H1 (cell line): ENCODE results near the gene TSPAN3. TPM values are rescaled to one million over a fixed set of nuclear protein-coding genes. Genes with fewer than 3 reads are reported as not detected.

Source experiments
- CTCF ChIA-PET: fragments of 300-600 bp; sonication (Branson Sonifier 250); formaldehyde crosslinking; loops from one replicate; lab custom pipeline; 2021; ENCODE audit not compliant: partially characterized antibody; lab: Charles Lee
- POLR2A ChIA-PET: fragments of 300-600 bp; sonication (Branson Sonifier 250); formaldehyde crosslinking; loops from one replicate; lab custom pipeline; 2021; ENCODE audit warnings: inconsistent platforms; ENCODE audit not compliant: partially characterized antibody; lab: Charles Lee
- DNase-seq, 2 experiments: peaks; one replicate each; pipeline versions ENCODE4 v3.0.0 to v3.0.0-alpha.2; 2010 to 2022; ENCODE audit warnings: low spot score in 2 of 2, low read depth in 1 of 2, mixed read lengths in 1 of 2
- FAIRE-seq: peaks from 2 replicates; lab custom pipeline; 2011; peaks lifted over from hg19 to GRCh38; lab: Jason Lieb, UNC
- H2AFZ ChIP-seq: 2 replicates; pipeline ENCODE4 v1.8.1; 2012; ENCODE audit warnings: low read length, inconsistent platforms
- H2AK5ac ChIP-seq: 2 replicates; pipeline ENCODE4 v1.6.1; 2013; ENCODE audit warnings: low read depth, low read length
- H2BK120ac ChIP-seq: replicated peaks from 2 replicates; pipeline ENCODE3; 2013; ENCODE audit warnings: low read depth, low read length, inconsistent platforms
- H2BK12ac ChIP-seq: 2 replicates; pipeline ENCODE4 v1.6.1; 2013; ENCODE audit warnings: low read depth, low read length
- H2BK15ac ChIP-seq: 2 replicates; pipeline ENCODE4 v1.6.1; 2013; ENCODE audit warnings: low read length
- H2BK20ac ChIP-seq: 2 replicates; pipeline ENCODE4 v1.6.1; 2013; ENCODE audit warnings: low read length
- H2BK5ac ChIP-seq: 2 replicates; pipeline ENCODE4 v1.6.1; 2013; ENCODE audit warnings: low read depth, low read length
- H3K14ac ChIP-seq: 2 replicates; pipeline ENCODE4 v1.6.1; 2013; ENCODE audit warnings: inconsistent platforms; ENCODE audit not compliant: insufficient read length
- H3K18ac ChIP-seq: 2 replicates; pipeline ENCODE4 v1.6.1; 2013; ENCODE audit warnings: low read length; ENCODE audit errors: extremely low read depth
- H3K23ac ChIP-seq: 2 replicates; pipeline ENCODE4 v1.6.1; 2013; ENCODE audit warnings: inconsistent platforms; ENCODE audit not compliant: insufficient read length
- H3K23me2 ChIP-seq: 2 replicates; pipeline ENCODE4 v1.6.1; 2013; ENCODE audit warnings: low read depth, low read length
- H3K27ac ChIP-seq: 2 replicates; pipeline ENCODE4 v1.6.1; 2011; ENCODE audit warnings: low read depth, low read length, inconsistent platforms
- H3K27me3 ChIP-seq, 4 experiments: replicated peaks in 1 of 4; 1 replicate in 1 of 4; 2 replicates in 3 of 4; pipeline versions ENCODE4 v1.6.1 to v1.8.1; 2011 to 2013; ENCODE audit warnings: low read length in 3 of 4, mild to moderate bottlenecking in 3 of 4, inconsistent platforms in 2 of 4, mixed read lengths in 2 of 4, moderate library complexity in 1 of 4; ENCODE audit not compliant: control insufficient read depth in 3 of 4, insufficient read depth in 3 of 4; ENCODE audit errors: extremely low read depth in 1 of 4
- H3K36me3 ChIP-seq, 4 experiments: 2 replicates each; pipeline versions ENCODE4 v1.6.1 to v1.8.1; 2011 to 2013; ENCODE audit warnings: mild to moderate bottlenecking in 4 of 4, low read length in 3 of 4, moderate library complexity in 2 of 4, control low read depth in 1 of 4, inconsistent platforms in 1 of 4; ENCODE audit not compliant: insufficient read depth in 4 of 4, control insufficient read depth in 2 of 4
- H3K4ac ChIP-seq: replicated peaks from 2 replicates; pipeline ENCODE3; 2013; ENCODE audit warnings: low read length, low read depth, mixed read lengths, inconsistent platforms; ENCODE audit not compliant: insufficient read length
- H3K4me1 ChIP-seq, 4 experiments: replicated peaks in 1 of 4; 1 replicate in 1 of 4; 2 replicates in 3 of 4; pipeline versions ENCODE4 v1.6.1 to v1.8.1; 2011 to 2013; ENCODE audit warnings: low read length in 3 of 4, inconsistent platforms in 2 of 4, mixed read lengths in 1 of 4; ENCODE audit not compliant: insufficient read depth in 4 of 4, control insufficient read depth in 3 of 4
- H3K4me2 ChIP-seq, 2 experiments: 2 replicates each; pipeline versions ENCODE4 v1.6.1 to v1.8.1; 2011 to 2013; ENCODE audit warnings: low read depth in 2 of 2, low read length in 2 of 2, control low read depth in 1 of 2, inconsistent platforms in 1 of 2, mild to moderate bottlenecking in 1 of 2; ENCODE audit not compliant: insufficient read depth in 1 of 2
- H3K4me3 ChIP-seq, 4 experiments: fragments of 200-600, 300-600 bp in 1 of 4; sonication (generic), shearing (Covaris generic), sonication (Bioruptor Twin) in 1 of 4; 2 replicates each; pipeline versions ENCODE4 v1.5.1 to v1.8.1; 2011 to 2016; ENCODE audit warnings: low read length in 4 of 4, low read depth in 3 of 4, control low read depth in 2 of 4, inconsistent platforms in 2 of 4, mild to moderate bottlenecking in 2 of 4, mixed read lengths in 1 of 4, moderate library complexity in 1 of 4; ENCODE audit not compliant: insufficient read depth in 2 of 4; ENCODE audit errors: extremely low read depth in 1 of 4
- H3K56ac ChIP-seq: replicated peaks from 2 replicates; pipeline ENCODE3; 2013; ENCODE audit warnings: low read depth, mild to moderate bottlenecking, mixed read lengths, low read length, inconsistent platforms; ENCODE audit not compliant: insufficient read length
- H3K79me1 ChIP-seq: 2 replicates; pipeline ENCODE4 v1.6.1; 2013; ENCODE audit warnings: low read depth, low read length, control low read depth
- H3K79me2 ChIP-seq, 2 experiments: 2 replicates each; pipeline versions ENCODE4 v1.6.1 to v1.8.1; 2012 to 2013; ENCODE audit warnings: low read length in 2 of 2, mild to moderate bottlenecking in 2 of 2, inconsistent platforms in 1 of 2; ENCODE audit not compliant: insufficient read depth in 2 of 2, control insufficient read depth in 1 of 2
- H3K9ac ChIP-seq, 4 experiments: replicated peaks in 1 of 4; 1 replicate in 1 of 4; 2 replicates in 3 of 4; pipeline versions ENCODE4 v1.6.1 to v1.8.1; 2011 to 2013; ENCODE audit warnings: low read depth in 3 of 4, low read length in 3 of 4, control low read depth in 2 of 4, mild to moderate bottlenecking in 2 of 4, moderate library complexity in 2 of 4, inconsistent platforms in 1 of 4; ENCODE audit errors: extremely low read depth in 1 of 4
- H3K9me3 ChIP-seq, 2 experiments: 2 replicates each; pipeline versions ENCODE4 v1.6.1 to v1.8.1; 2012 to 2013; ENCODE audit warnings: mild to moderate bottlenecking in 2 of 2, moderate library complexity in 2 of 2, control low read depth in 1 of 2, inconsistent platforms in 1 of 2, low read depth in 1 of 2, low read length in 1 of 2, mixed read lengths in 1 of 2; ENCODE audit not compliant: insufficient read depth in 2 of 2
- H4K20me1 ChIP-seq, 2 experiments: replicated peaks in 1 of 2; 2 replicates each; pipeline versions ENCODE3 to v1.8.1; 2011 to 2013; ENCODE audit warnings: inconsistent platforms in 2 of 2, low read length in 2 of 2, mild to moderate bottlenecking in 1 of 2; ENCODE audit not compliant: insufficient read depth in 2 of 2, control insufficient read depth in 1 of 2
- H4K5ac ChIP-seq: 2 replicates; pipeline ENCODE4 v1.6.1; 2013; ENCODE audit warnings: low read length, low read depth, mixed read lengths, inconsistent platforms; ENCODE audit not compliant: insufficient read length
- H4K8ac ChIP-seq: 2 replicates; pipeline ENCODE4 v1.8.0; 2013; ENCODE audit warnings: mild to moderate bottlenecking, moderate library complexity, low read length, inconsistent platforms; ENCODE audit not compliant: insufficient read depth; ENCODE audit errors: extremely low read depth
- H4K91ac ChIP-seq: replicated peaks from 2 replicates; pipeline ENCODE3; 2013; ENCODE audit warnings: low read length, mixed read lengths, inconsistent platforms; ENCODE audit not compliant: insufficient read length
- ATF3 ChIP-seq: IDR thresholded peaks from 2 replicates; pipeline ENCODE4 v1.6.1; 2011; ENCODE audit warnings: low read depth, mild to moderate bottlenecking, low read length; ENCODE audit not compliant: insufficient read depth
- CBX5 ChIP-seq: fragments of 300-800, 300-1000 bp; sonication (generic); IDR thresholded peaks from 2 replicates; pipeline ENCODE4 v1.7.1; 2016; ENCODE audit warnings: antibody characterized with exemption, low read length, low read depth
- CREB1 ChIP-seq: IDR thresholded peaks from 2 replicates; pipeline ENCODE4 v1.6.1; 2012; ENCODE audit warnings: inconsistent platforms
- JUN ChIP-seq: IDR thresholded peaks from 2 replicates; pipeline ENCODE4 v1.6.1; 2011; ENCODE audit warnings: low read depth, mild to moderate bottlenecking, improper control_type of control experiment, low read length
- KDM4A ChIP-seq: IDR thresholded peaks from one replicate; pipeline ENCODE4 v1.7.1; 2012; ENCODE audit warnings: low read depth, mild to moderate bottlenecking, moderate library complexity, low read length, inconsistent platforms; ENCODE audit not compliant: severe bottlenecking
- PHF8 ChIP-seq: fragments of 200-600 bp; sonication (generic); conservative IDR thresholded peaks from 2 replicates; pipeline ENCODE4 v1.7.1; 2012; ENCODE audit warnings: low read depth, mild to moderate bottlenecking, inconsistent platforms, low read length, moderate library complexity
- RNF2 ChIP-seq: fragments of 200-900, 300-1000 bp; sonication (generic); IDR thresholded peaks from 2 replicates; pipeline ENCODE4 v1.7.1; 2016; ENCODE audit warnings: borderline replicate concordance, low read depth, mild to moderate bottlenecking, antibody characterized with exemption, low read length; ENCODE audit not compliant: poor library complexity, severe bottlenecking; ENCODE audit errors: missing control alignments
- SIX5 ChIP-seq: IDR thresholded peaks from 2 replicates; pipeline ENCODE4 v1.6.1; 2011; ENCODE audit warnings: mild to moderate bottlenecking, low read depth, low read length
- TCF12 ChIP-seq: IDR thresholded peaks from 2 replicates; pipeline ENCODE4 v1.6.1; 2011; ENCODE audit warnings: low read depth, mild to moderate bottlenecking, low read length
- WGBS, 2 experiments: shearing (Covaris generic) in 1 of 2; methylation state at CpG; one replicate each; pipeline versions ENCODE4 v1.1.6 to v1.1.7; 2013 to 2015; ENCODE audit warnings: low lambda C conversion rate in 2 of 2, mixed read lengths in 2 of 2, inconsistent platforms in 1 of 2, low coverage in 1 of 2, missing lambda C conversion rate in 1 of 2; ENCODE audit not compliant: insufficient replicate concordance in 2 of 2, insufficient coverage in 1 of 2, insufficient read length in 1 of 2; ENCODE audit errors: extremely low coverage in 1 of 2, missing lambda C conversion rate in 1 of 2; 5-methylcytosine and 5-hydroxymethylcytosine counted together
- polyA plus RNA-seq, 7 experiments: library from polyadenylated mRNA; depleted of rRNA in 3 of 7; stranded (reverse) in 5 of 7; unstranded in 2 of 7; fragments of >200 nt in 5 of 7; fragments of 200-250 nt in 2 of 7; gene quantifications; 1 replicate in 5 of 7; 2 replicates in 1 of 7; 4 replicates in 1 of 7; pipeline versions ENCODE4 v1.2.1 to v1.2.3, GENCODE V29; 2011 to 2013; ENCODE audit warnings: missing spikeins in 2 of 7, mixed read lengths in 2 of 7
- total RNA-seq: library from RNA; stranded (reverse); fragmentation: NEBNext Ultra II Directional; extraction: Animal tissue kit (Norgen Biotek cat#: 25700); gene quantifications from 2 replicates; pipeline ENCODE4 v1.2.1, GENCODE V29; 2021

The TSPAN3 gene
- total and polyA plus RNA-seq, 2 of the 8 experiments (the other 6 are each of a cell fraction or from before 2014, with no cell fraction given): 107 to 238 TPM

- TF ChIP-seq JUN (no peak), ATF3 (no peak), CREB1 (no peak), KDM4A (no peak), RNF2 (no peak), TCF12 (no peak), SIX5 (no peak), CBX5 (no peak), PHF8 (no peak)
- Histone ChIP-seq H2AK5ac (0 out of 2 replicates have a peak overlapping the region, but pooled peaks have one; percentile 39), H3K4ac (no peak overlapping the region), H3K18ac (peak overlapping the region; percentile 48), H3K9ac (no peak overlapping the region), H3K27me3 (peaks cover 0 to under 1% (median 0%) of the 10 kb centered on the region in 4 experiments; a peak in 2 of 7 replicates), H3K23ac (no peak overlapping the region), H3K36me3 (peaks cover 0 to 6% (median 0%) of the 10 kb centered on the region in 4 experiments; a peak in 3 of 8 replicates), H4K91ac (peak overlapping the region; percentile 31), H3K4me2 (no peak overlapping the region), H3K79me2 (no peaks in the 10 kb centered on the region), H4K5ac (no peak overlapping the region), H3K14ac (no peak overlapping the region), H3K4me3 (no peak overlapping the region), H3K4me1 (peaks cover 0 to 22% (median 13%) of the 10 kb centered on the region in 4 experiments; a peak in 5 of 7 replicates), H2BK20ac (no peak overlapping the region), H2BK5ac (no peak overlapping the region), H3K23me2 (0 out of 2 replicates have a peak, but pooled peaks cover 2% of the 10 kb centered on the region), H4K20me1 (no peaks in the 10 kb centered on the region), H4K8ac (peak overlapping the region; percentile 35; the same call in 1 of the 2 replicates), H2AFZ (no peak overlapping the region), H2BK15ac (no peak overlapping the region), H3K79me1 (no peaks in the 10 kb centered on the region), H2BK120ac (no peak overlapping the region), H3K9me3 (peaks cover 0 to 7% of the 10 kb centered on the region in 2 experiments; a peak in 1 of 4 replicates), H3K56ac (no peak overlapping the region), H3K27ac (no peak overlapping the region; the same call in 1 of the 2 replicates), H2BK12ac (peak overlapping the region; percentile 80; the same call in 1 of the 2 replicates)
- no peak for FAIRE-seq
- POLR2A ChIA-PET: interaction anchor here (1.1 to 1.2 kb wide), 2 partner anchors 10 to 39 kb away, joined by 3 read pairs; no protein-coding TSS in a partner anchor
- WGBS, 2 experiments: 85% methylated on average over 11 of the region's 13 CpGs; no CpG with 5 or more reads in 1 of the 2 experiments
- CTCF ChIA-PET: interaction anchor here (0.7 to 5.4 kb wide), 26 partner anchors 9 to 837 kb away, joined by 3 to 77 read pairs (median 4); no protein-coding TSS in a partner anchor
- peak in 1 of 2 experiments; percentile 46 for DNase-seq
These were observed 36.9 kb downstream of the TSPAN3 start for GRCh38 chr15:77033729-77034671.
